Effector CD8-positive, alpha-beta T cell (primary cell): ENCODE measurements around the gene MYO1B.

Experiments used
- DNase-seq: peaks from one replicate; lab custom pipeline; 2025; lab: John Stamatoyannopoulos, UW

MYO1B gene

GRCh38 chr2:191262436-191262835 lies 17.2 kb downstream of the MYO1B start:
- DNase-seq, result no peak

GRCh38 chr2:191263050-191263449 lies 17.8 kb downstream of the MYO1B start:
- no peak for DNase-seq

- no peak for DNase-seq
Measured at GRCh38 chr2:191264647-191265081, 19.5 kb downstream of the MYO1B start.

- DNase-seq, result no peak
Measured at GRCh38 chr2:191265311-191266170, 20.3 kb downstream of the MYO1B start.

GRCh38 chr2:191266201-191266600 lies 21.0 kb downstream of the MYO1B start:
- DNase-seq, result no peak

- DNase-seq, result no peak
Measured at GRCh38 chr2:191268596-191268995, 23.4 kb downstream of the MYO1B start.

- DNase-seq, result no peak
Measured at GRCh38 chr2:191270306-191271161, 25.3 kb downstream of the MYO1B start.

- DNase-seq, result no peak
Measured at GRCh38 chr2:191272064-191272463, 26.9 kb downstream of the MYO1B start.

GRCh38 chr2:191274413-191274815 lies 29.2 kb downstream of the MYO1B start:
- DNase-seq, result no peak

GRCh38 chr2:191276792-191277465 lies 31.7 kb downstream of the MYO1B start:
- no peak for DNase-seq

- no peak for DNase-seq
Measured at GRCh38 chr2:191280290-191280689, 35.1 kb downstream of the MYO1B start.

- DNase-seq, result no peak
Measured at GRCh38 chr2:191280834-191281756, 35.9 kb downstream of the MYO1B start.

GRCh38 chr2:191285252-191285651 lies 40.0 kb downstream of the MYO1B start:
- no peak for DNase-seq

- no peak for DNase-seq
Measured at GRCh38 chr2:191287820-191288219, 42.6 kb downstream of the MYO1B start.

- no peak for DNase-seq
Measured at GRCh38 chr2:191289049-191289448, 43.8 kb downstream of the MYO1B start.

GRCh38 chr2:191291471-191291870 lies 46.3 kb downstream of the MYO1B start:
- DNase-seq, result no peak

GRCh38 chr2:191292869-191293268 lies 47.7 kb downstream of the MYO1B start:
- no peak for DNase-seq

GRCh38 chr2:191295088-191295487 lies 49.9 kb downstream of the MYO1B start:
- no peak for DNase-seq

GRCh38 chr2:191296083-191297006 lies 51.1 kb downstream of the MYO1B start:
- DNase-seq, result no peak

- DNase-seq, result no peak
Measured at GRCh38 chr2:191297033-191297432, 51.8 kb downstream of the MYO1B start.
